Stimulated activated CD4-positive, alpha-beta T cell treated with anti-CD3 and anti-CD28 coated beads, Interleukin-12 subunit alpha, Interleukin-12 subunit beta, amount 100 ng/mL, for 4 hours (primary cell): ENCODE results near the gene DAPK1.
"Not testable (repeated sequence)": the region's sequence is repeated elsewhere in the genome, so short reads cannot be mapped to it uniquely, and the experiment has no call there.

Experiments used
- DNase-seq: peaks from one replicate; pipeline ENCODE4 v3.0.0-alpha.2; 2020

The DAPK1 gene

GRCh38 chr9:87548159-87548558 lies 50.5 kb downstream of the DAPK1 start:
- no peak for DNase-seq

- not testable (repeated sequence) for DNase-seq
These were observed 51.4 kb downstream of the DAPK1 start for GRCh38 chr9:87549088-87549487.

- DNase-seq, result no peak
These were observed 52.1 kb downstream of the DAPK1 start for GRCh38 chr9:87549791-87550190.

GRCh38 chr9:87550253-87550954 lies 52.7 kb downstream of the DAPK1 start:
- no peak for DNase-seq

- no peak for DNase-seq
These were observed 54.1 kb downstream of the DAPK1 start for GRCh38 chr9:87551772-87552217.

GRCh38 chr9:87554171-87554910 lies 56.7 kb downstream of the DAPK1 start:
- DNase-seq, result no peak

- DNase-seq, result no peak
These were observed 57.3 kb downstream of the DAPK1 start for GRCh38 chr9:87554976-87555375.

- no peak for DNase-seq
These were observed 58.4 kb downstream of the DAPK1 start for GRCh38 chr9:87556039-87556438.

- DNase-seq, result no peak
These were observed 59.2 kb downstream of the DAPK1 start for GRCh38 chr9:87556821-87557220.

- no peak for DNase-seq
These were observed 60.3 kb downstream of the DAPK1 start for GRCh38 chr9:87557996-87558395.

- DNase-seq, result no peak
These were observed 61.0 kb downstream of the DAPK1 start for GRCh38 chr9:87558606-87559190.

- no peak for DNase-seq
These were observed 64.4 kb downstream of the DAPK1 start for GRCh38 chr9:87562062-87562461.

GRCh38 chr9:87562530-87563170 lies 65.0 kb downstream of the DAPK1 start:
- no peak for DNase-seq

- DNase-seq, result no peak
These were observed 66.4 kb downstream of the DAPK1 start for GRCh38 chr9:87564111-87564510.

- DNase-seq, result no peak
These were observed 67.1 kb downstream of the DAPK1 start for GRCh38 chr9:87564791-87565241.

GRCh38 chr9:87567001-87567400 lies 69.3 kb downstream of the DAPK1 start:
- DNase-seq, result no peak

- DNase-seq, result no peak
These were observed 69.9 kb downstream of the DAPK1 start for GRCh38 chr9:87567571-87567970.

- DNase-seq, result no peak
These were observed 70.3 kb downstream of the DAPK1 start for GRCh38 chr9:87567983-87568382.

- DNase-seq, result no peak
These were observed 70.7 kb downstream of the DAPK1 start for GRCh38 chr9:87568401-87568800.

- no peak for DNase-seq
These were observed 71.4 kb downstream of the DAPK1 start for GRCh38 chr9:87569008-87569509.

- no peak for DNase-seq
These were observed 71.9 kb downstream of the DAPK1 start for GRCh38 chr9:87569518-87569917.

GRCh38 chr9:87570000-87570908 lies 72.6 kb downstream of the DAPK1 start:
- no peak for DNase-seq
